ENCODE data around the gene EPHX1.
A peak's percentile ranks its signal among the peaks of the same experiment; 100 is the strongest.

EPHX1 gene

DNA sequence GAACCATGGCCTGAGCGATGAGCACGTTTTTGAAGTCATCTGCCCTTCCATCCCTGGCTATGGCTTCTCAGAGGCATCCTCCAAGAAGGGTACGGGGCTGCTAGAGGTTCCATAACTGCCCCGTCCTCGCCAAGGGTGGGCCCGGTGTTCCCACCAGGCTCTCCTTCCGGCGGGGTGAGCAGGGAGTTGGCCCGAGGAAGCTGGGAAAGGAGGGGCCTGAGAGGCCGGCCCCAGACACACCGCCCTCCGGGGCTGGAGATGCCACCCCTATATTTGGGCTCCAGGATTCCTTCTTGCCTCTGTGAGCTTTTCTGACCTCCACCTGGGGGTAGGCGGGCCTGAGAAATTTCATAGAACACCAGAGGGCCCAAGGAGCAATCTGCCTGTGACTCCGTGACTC is 28.9 kb downstream of the EPHX1 start:
- POLR2A ChIA-PET (ENCODE audit: low non-redundant PET) = interaction anchor here (0.9 kb wide), 1 partner anchor 11 kb away, joined by 3 read pairs; no protein-coding TSS in a partner anchor
- peak overlapping the region; percentile 22 for H3K27ac ChIP-seq
- CTCF ChIA-PET = interaction anchor here (0.6 to 1.8 kb wide), 3 partner anchors 51 to 364 kb away, joined by 3 to 12 read pairs (median 4); no protein-coding TSS in a partner anchor
- TF ChIP-seq, protein P1, sequence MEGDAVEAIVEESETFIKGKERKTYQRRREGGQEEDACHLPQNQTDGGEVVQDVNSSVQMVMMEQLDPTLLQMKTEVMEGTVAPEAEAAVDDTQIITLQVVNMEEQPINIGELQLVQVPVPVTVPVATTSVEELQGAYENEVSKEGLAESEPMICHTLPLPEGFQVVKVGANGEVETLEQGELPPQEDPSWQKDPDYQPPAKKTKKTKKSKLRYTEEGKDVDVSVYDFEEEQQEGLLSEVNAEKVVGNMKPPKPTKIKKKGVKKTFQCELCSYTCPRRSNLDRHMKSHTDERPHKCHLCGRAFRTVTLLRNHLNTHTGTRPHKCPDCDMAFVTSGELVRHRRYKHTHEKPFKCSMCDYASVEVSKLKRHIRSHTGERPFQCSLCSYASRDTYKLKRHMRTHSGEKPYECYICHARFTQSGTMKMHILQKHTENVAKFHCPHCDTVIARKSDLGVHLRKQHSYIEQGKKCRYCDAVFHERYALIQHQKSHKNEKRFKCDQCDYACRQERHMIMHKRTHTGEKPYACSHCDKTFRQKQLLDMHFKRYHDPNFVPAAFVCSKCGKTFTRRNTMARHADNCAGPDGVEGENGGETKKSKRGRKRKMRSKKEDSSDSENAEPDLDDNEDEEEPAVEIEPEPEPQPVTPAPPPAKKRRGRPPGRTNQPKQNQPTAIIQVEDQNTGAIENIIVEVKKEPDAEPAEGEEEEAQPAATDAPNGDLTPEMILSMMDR (conservative IDR thresholded peaks at IDR 0.05; ENCODE audit: low read depth) = no peak
- DNase-seq (ENCODE audit: low spot score) = no peak

DNA sequence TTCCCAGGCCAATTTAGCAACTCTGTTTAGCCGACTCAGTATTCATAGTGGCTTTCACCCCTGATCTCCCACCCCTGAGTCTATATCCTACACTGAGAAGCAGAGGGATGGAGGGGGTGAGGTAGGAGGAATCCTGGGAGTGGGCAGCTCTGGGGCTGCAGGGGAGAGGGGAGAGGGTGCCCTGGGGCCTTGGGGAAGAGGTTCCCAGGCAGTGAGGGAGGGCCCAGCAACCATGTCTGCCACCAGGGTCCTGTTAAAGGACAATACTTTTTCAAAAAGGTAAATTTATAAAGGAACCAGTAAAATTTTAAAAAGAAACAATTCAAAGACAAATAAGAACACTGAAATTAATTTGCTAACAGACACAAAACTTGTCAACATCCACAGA is 30.3 kb downstream of the EPHX1 start:
- DNase-seq (ENCODE audit: low spot score) = no peak
- H3K27ac ChIP-seq = peak overlapping the region; percentile 22; the same call in 1 of the 2 replicates
- ChIA-PET CTCF (interaction anchor here (0.9 to 1.8 kb wide), 2 partner anchors 9 to 366 kb away, joined by 4 to 12 read pairs; no protein-coding TSS in a partner anchor), POLR2A (ENCODE audit: low non-redundant PET) (no interaction called here)
- TF ChIP-seq, protein P1 (conservative IDR thresholded peaks at IDR 0.05; ENCODE audit: low read depth) = no peak

DNA sequence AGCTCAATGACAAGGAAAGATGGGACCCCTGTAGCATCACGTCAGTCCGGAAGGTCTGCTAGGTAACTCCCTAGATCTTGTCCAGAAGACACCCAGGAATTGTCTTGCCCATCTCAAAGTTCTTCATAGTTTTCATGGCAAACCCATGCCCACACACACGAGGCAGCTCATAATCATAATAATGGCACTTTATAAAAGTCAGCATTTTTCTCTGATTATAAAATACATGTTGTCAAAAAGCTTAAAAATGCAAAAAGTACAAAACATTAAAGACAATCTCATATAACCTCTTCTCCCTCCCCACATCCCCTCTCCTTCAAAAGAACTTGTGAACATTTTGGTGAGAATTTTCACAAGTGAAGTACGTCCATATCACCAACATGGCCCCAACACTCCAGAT is 30.8 kb downstream of the EPHX1 start:
- ChIA-PET CTCF (interaction anchor here (0.7 to 0.9 kb wide), 2 partner anchors 9 to 360 kb away, joined by 3 to 4 read pairs; no protein-coding TSS in a partner anchor), POLR2A (ENCODE audit: low non-redundant PET) (no interaction called here)
- no peak for DNase-seq (ENCODE audit: low spot score)
- TF ChIP-seq, protein P1 (conservative IDR thresholded peaks at IDR 0.05; ENCODE audit: low read depth) = no peak
- H3K27ac ChIP-seq = no peak overlapping the region

DNA sequence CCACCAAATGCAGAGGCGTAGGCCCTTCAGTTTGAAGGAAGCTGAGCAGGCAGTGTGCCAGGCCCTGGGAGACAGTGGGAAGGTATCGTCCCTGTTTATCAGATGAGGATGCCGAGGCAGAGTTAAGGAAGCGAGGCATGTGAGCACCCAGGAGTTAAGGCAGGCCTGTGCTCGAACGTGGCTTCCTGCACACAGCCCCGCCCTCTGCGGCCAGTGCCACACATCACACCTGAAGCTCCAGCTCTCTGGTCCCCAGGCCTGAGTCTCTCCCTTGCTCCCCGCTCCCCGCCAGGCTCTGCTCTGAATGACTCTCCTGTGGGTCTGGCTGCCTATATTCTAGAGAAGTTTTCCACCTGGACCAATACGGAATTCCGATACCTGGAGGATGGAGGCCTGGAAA is 32.1 kb downstream of the EPHX1 start:
- H3K27ac ChIP-seq = peak overlapping the region; percentile 42
- no peak for DNase-seq (ENCODE audit: low spot score)
- TF ChIP-seq, protein P1 (conservative IDR thresholded peaks at IDR 0.05; ENCODE audit: low read depth) = no peak
- POLR2A ChIA-PET (ENCODE audit: low non-redundant PET) = interaction anchor here (0.6 kb wide), 1 partner anchor 8 kb away, joined by 3 read pairs; no protein-coding TSS in a partner anchor
- CTCF ChIA-PET = interaction anchor here (0.6 to 1.1 kb wide), 2 partner anchors 72 to 367 kb away, joined by 3 to 4 read pairs; no protein-coding TSS in a partner anchor

DNA sequence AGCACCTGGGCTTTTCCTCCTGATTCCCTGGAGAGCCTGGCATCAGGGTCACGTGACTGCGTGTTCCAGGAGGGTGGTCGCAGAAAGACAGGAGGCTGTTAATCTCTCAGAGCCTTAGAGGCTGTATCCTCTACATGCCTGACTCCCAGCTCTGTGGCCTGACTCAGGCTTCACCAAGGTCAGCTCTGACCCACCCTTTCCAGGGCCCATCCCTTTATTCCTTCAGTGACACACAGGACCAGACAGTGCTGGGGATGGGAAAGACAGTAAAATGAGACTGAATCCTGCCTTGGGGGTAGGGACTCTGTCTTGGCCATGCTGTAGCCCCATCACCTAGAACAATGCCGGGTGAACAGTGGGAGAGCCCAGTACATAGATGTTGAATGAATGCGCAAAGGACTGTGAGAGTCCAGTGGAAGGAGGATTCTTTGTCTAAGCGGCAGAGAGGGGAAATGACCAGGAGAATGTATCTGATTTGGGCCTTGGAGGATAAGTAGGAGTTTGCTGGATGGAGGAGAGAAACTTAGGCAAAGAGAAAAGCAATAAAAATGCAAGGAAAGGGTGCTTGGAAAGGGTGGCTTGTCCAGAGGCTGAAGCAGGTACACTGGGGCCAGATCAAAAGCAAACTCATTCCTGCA is 33.0 kb downstream of the EPHX1 start:
- TF ChIP-seq, protein P1 (conservative IDR thresholded peaks at IDR 0.05; ENCODE audit: low read depth) = no peak
- ChIA-PET CTCF (interaction anchor here (1.1 kb wide), 1 partner anchor 368 kb away, joined by 4 read pairs; no protein-coding TSS in a partner anchor), POLR2A (ENCODE audit: low non-redundant PET) (no interaction called here)
- no peak for DNase-seq (ENCODE audit: low spot score)
- peak overlapping the region; percentile 42 for H3K27ac ChIP-seq

DNA sequence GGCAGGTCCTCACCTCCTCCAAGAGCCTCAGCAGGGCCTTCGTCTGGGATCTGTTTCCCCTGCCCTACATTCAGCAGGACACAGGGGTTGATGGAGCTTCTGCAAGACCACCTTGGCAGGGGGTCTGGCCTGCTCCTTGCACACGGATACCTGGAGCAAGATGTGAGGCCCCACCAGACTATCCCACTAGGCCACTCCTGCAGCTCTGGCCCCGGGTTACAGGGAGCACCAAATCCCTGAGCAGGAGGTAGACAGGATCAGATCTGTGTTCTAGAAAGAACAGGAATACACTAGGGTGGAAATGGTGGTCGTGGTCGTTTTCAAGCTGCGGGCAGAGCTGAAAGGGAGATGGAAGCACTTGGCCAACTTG is 33.5 kb downstream of the EPHX1 start:
- no peak for DNase-seq (ENCODE audit: low spot score)
- ChIA-PET CTCF (interaction anchor here (0.6 to 1.1 kb wide), 3 partner anchors 77 to 369 kb away, joined by 4 read pairs; no protein-coding TSS in a partner anchor), POLR2A (ENCODE audit: low non-redundant PET) (no interaction called here)
- H3K27ac ChIP-seq = peak overlapping the region; percentile 42
- TF ChIP-seq, protein P1 (conservative IDR thresholded peaks at IDR 0.05; ENCODE audit: low read depth) = no peak
